Fibroblast of skin of back (primary cell): Measurements from ENCODE around the gene UBE2D2.
A peak's percentile ranks its signal among the peaks of the same experiment; 100 is the strongest.
"Not testable (repeated sequence)": the region's sequence is repeated elsewhere in the genome, so short reads cannot be mapped to it uniquely, and the experiment has no call there.

Source experiments
- DNase-seq: peaks from one replicate; pipeline ENCODE4 v3.0.0-alpha.2; 2013

The UBE2D2 gene

DNA sequence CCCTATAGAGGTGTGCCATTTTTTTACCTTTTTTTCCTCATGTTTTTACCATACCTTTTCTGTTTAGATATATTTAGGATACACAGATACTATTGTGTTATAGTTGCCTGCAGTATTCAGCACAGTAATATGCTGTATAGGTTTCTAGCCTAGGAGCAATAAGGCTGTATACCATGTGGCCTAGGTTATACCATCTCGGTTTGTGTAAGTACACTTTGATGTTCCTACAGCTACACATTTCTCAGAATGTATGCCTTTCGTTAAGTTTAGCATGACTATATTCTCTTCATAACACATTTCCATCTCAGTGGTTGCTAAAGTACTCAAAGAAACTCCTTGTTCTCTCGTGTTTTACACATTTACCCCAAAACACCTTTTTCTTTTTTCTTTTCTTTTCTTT is 23.0 kb downstream of the UBE2D2 start:
- no peak for DNase-seq

DNA sequence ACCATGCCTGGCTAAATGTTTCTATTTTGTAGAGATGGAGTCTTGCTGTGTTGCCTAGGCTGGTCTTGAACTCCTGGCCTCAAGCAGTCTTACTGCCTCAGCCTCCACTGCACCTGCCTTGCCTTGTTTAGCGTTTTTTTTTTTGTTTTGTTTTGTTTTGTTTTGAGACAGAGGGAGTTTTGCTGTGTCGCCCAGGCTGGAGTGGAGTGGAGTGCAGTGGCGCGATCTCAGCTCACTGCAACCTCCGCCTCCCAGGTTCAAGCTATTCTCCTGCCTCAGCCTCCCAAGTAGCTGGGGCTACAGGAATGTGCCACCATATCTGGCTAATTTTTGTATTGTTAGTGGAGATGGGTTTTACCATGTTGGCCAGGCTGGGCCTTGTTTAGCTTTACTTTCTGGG is 27.0 kb downstream of the UBE2D2 start:
- DNase-seq = not testable (repeated sequence)

DNA sequence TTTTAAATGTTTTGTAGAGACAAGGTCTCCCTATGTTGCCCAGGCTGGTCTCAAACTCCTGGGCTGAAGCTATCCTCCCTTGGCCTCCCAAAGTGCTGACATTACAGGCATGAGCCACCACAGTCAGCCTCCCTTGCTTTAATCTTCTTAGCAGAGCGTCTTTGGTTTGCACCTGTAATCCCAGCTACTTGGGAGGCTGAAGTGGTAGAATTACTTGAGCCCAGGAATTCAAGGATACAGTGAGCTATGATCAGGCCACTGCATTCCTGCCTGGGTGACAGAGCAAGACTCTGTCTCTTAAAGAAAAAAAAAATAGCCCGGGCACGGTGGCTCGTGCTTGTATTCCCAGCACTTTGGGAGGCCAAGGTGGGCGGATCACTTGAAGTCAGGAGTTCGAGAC is 27.8 kb downstream of the UBE2D2 start:
- DNase-seq = no peak

DNA sequence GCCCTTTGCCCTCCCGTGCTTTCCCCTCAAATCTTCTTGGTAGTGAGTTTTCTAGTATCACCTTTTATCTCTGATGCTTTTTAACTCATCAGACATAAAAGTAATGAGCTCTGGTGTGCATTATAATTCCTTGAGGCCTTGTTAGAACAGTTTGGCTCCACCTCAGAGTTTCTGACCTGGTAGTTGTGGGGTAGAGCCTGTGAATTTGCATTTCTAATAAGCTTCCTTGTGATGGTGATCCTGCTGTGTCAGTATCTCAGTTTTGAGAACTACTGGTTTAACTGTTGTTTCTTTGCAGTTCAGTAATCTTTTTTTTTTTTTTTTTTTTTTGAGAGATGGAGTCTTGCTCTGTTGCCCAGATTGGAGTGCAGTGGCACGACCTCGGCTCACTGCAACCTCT is 31.1 kb downstream of the UBE2D2 start:
- DNase-seq = no peak

DNA sequence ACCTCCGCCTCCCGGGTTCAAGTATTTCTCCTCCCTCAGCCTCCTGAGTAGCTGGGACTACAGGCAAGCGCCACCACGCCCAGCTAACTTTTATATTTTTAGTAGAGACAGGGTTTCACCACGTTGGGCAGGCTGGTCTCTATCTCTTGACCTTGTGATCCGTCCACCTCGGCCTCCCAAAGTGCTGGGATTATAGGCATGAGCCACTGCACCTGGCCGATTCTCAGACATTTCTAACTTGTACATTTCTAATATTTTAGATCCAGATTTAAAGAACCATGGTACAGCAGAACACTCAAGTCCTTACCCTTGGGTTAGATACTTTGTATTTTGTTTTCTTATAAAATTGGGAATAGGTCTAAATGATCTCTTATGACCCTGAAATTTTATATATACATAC is 31.9 kb downstream of the UBE2D2 start:
- not testable (repeated sequence) for DNase-seq

DNA sequence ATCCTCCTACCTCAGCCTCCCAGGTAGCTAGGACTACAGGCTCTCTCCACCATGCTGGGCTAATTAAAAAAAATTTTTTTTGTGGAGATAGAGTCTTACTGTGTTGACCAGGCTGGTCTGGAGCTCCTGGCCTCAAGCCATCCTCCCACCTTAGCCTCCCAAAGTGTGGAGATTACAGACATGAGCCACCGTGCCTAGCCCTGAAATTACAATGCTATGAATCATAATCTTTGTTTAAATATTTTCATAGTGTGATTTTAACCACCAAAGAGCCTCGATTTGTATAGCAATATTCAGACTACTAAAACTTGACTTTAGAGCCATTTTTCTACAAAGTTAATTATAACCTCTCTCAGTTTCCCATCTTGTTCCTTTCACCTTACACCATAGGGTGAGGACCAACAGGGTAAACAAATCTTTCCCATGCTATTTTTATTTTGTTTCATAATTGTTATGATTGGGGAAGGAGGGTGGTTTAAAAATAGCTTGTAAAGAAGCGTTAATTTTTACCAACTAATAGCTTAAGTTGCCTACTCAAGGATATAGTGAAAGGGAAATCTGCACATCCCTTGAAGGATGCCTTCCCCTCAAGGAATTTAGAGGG is 32.7 kb downstream of the UBE2D2 start:
- DNase-seq = peak; percentile 71

DNA sequence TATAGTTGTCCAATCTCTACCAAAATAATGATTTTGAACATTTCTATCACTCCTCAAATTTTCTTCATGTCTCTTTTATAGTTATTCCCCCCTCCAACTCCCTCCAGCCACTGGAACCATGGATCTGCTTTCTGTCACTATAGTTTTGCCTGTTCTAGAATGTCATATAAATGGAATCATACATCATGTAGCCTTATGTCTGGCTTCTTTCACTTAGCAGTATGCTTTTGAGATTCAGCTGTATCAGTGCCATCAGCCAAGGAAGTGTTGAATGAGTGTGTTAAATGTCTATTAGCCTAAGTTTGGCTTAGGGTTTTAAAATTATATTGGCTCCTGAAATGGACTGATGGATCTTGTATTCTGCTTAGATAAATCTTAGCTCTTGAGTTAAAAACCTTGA is 36.0 kb downstream of the UBE2D2 start:
- DNase-seq = no peak

DNA sequence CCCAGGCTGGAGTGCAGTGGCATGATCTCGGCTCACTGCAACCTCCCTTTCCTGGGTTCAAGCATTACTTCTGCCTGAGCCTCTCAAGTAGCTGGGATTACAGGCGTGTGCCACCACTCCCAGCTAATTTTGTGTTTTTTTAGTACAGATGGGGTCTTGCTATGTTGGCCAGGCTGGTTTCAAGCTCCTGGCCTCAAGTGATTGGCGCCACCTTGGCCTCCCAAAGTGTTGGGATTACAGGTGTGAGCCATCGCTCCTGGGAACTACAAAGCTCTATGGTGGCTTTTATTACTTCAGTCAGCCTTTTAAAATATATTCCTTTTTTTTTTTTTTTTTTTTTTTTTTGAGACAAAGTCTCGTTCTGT is 37.4 kb downstream of the UBE2D2 start:
- not testable (repeated sequence) for DNase-seq

DNA sequence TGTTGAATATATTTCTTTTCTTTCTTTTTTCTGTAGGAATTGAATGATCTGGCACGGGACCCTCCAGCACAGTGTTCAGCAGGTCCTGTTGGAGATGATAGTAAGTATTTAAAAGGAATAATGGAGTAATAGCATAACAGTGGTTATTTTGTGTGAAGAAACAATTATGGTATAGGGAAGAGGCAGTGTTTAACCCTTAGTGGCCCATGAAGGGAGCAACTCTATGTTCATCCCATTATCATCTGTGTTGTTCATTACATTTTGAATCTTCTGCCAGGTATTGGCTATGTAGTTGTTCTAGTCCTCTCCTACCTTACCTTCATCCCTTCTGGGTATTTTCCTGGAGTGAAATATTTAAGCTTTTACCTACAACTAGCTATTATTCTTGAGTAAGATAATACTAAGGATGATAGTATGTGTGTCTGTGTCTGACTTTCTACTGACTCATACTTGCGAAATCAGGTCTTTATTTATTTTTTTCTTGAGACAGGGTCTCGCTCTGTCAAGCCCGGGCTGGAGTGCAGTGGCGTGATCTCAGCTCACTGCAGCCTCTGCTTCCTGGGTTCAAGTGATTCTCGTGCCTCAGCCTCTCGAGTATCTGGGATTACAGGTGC is 39.3 kb downstream of the UBE2D2 start:
- peak; percentile 49 for DNase-seq

DNA sequence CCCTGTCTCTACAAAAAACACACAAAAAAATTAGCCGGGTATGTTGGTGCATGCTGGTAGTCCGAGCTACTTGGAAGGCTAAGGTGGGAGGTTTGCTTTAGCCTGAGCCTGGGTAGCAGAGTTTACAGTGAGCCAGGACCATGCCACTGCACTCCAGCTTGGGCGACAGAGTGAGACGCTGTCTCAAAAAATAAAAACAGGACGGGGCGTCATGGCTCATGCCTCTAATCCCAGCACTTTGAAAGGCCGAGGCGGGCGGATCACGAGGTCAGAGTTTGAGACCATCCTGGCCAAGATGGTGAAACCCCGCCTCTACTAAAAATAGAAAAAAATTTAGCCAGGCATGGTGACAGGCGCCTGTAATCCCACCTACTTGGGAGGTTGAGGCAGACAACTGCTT is 40.3 kb downstream of the UBE2D2 start:
- no peak for DNase-seq

DNA sequence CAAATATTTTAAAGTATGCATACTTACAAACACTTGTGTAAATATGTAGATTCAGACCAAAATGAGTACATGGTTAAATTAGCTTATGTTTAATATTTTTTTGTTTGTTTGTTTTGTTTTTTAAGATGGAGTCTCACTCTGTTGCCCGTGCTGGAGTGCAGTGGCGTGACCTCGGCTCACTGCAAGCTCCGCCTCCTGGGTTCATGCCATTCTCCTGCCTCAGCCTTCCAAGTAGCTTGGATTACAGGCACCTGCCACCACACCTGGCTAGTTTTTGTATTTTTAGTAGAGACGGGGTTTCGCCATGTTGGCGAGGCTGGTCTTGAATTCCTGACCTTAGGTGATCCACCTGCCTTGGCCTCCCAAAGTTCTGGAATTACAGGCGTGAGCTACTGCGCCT is 40.8 kb downstream of the UBE2D2 start:
- DNase-seq = not testable (repeated sequence)

DNA sequence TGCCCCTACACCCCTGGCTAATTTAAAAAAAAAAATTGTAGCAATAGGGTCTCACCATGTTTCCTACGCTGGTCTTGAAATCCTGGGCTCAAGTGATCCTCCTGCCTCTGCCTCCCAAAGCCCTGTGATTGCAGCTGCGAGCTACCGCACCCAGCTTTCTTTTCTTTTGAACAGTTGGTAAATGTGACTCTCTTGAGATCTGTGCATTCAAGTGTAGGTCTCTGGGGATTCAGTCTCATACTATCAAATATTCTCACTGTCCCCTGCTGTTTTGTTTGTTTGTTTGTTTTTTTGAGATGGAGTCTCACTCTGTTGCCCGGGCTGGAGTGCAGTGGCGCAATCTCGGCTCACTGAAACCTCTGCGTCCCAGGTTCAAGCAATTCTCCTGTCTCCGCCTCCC is 44.7 kb downstream of the UBE2D2 start:
- no peak for DNase-seq

DNA sequence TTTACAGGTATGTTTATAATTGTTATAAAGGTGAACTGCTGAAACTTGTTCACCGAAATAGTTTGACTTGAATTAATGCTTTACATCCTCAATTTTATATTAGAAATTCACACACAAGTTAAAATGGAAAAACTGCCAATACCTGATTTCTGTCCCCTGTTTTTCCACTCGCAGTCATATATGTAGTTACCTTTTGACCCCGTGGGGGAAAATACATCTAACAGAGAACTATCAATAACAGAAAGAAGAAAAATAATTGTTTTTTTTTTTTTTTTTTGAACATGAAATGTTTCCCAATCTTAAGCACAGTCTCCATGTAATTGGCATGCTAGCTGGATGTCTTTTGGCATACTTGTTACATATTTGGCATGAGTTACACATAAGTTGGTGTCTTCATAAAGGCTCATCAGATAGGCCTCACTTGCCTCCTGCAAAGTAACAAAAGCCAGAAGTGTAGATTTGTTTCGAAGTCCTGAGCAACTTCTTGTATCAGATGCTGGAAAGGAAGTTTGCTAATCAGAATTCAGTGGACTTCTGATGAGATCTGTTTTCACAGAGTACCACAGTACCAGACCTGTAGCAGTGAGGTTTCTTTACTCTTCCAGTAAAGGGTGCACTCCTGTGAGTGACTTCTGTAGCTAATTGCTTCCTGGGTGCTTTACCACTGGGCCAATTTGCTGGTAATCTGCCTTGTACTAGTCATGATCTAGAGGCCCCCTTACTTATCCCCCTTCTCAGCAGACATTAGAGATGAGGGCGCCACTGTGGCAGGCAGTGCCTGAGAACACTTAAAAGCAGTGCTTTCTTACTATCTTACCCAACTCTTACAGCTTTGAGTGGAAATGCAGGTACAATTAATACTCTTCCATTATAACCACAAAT is 50.8 kb downstream of the UBE2D2 start:
- DNase-seq = no peak

DNA sequence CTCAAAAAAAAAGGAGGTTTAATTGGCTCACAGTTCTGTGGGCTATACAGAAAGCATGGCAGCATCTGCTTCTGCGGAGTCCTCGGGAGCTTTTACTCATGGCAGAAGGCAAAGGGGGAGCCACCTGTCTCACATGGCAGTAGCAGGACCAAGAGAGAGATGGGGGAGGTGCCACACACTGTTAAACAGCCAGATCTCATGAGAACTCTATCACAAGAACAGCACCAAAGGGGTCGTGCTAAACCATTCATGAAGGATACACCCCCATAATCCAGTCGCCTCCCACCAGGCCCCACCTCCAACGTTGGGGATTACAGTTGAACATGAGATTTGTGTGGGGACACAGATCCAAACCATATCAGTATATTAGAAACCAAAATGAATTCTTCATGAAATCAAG is 58.7 kb downstream of the UBE2D2 start:
- DNase-seq = no peak

DNA sequence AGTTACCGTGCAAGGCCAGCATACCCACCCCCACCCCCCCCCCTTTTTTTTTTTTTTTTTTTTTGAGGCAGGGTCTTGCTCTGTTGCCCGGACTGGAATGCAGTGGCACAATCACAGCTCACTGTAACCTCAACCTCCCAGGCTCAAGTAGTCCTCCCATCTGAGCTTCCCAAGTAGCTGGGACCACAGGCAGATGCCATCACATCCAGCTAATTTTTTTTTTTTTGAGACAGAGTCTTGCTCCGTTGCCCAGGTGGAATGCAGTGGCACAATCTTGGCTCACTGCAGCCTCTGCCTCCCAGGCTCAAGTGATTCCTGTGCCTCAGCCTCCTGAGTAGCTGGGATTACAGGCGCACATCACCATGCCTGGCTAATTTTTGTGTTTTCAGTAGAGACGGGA is 64.3 kb downstream of the UBE2D2 start:
- DNase-seq = not testable (repeated sequence)

DNA sequence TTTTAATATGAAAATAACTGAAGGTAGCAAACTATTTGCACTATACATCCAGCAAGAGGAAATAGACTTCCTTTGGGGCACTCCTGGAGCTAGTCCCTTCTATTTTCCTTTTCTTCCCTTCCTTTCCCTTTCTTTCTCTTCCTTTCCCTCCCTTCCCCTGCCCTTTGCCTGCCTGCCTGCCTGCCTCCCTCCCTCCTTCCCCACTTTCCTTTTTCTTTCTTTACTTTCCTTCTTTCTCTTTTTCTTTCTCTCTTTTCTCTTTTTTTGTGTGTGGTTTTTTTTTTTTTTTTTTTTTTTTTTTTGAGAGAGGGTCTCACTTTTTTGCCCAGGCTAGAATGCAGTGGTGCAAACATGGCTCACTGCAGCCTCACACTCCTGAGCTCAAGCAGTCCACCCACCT is 69.7 kb downstream of the UBE2D2 start:
- DNase-seq = no peak

DNA sequence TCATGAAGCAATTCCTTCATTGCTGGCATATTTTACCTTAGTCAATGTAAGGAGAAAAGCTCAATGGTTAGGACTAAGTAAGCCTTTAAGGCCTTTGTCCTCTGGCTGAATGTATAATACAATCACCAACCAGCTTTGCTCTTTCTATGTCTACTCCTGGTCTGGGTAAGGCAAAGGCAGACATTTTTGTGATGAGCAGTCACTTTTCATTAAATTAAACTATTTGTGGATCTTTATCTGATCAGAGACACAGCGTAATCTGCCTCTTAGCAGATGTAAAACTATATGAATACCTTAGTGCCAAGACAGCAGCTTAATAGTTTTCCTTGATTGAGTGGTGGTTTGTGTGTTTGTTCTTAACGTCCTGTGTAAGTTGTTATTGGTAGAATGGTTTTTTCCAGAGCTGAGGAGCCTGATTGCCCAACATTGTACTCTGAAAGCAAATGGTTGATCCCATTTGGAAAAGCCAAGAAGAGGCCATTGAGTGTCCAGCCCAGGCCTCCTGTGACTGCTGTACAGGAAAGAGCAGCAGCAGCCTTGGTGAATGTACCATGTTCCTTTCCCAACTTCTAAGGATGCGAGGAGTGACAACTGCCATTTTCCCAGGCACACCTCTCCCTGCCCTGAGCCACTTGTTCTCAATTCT is 70.5 kb downstream of the UBE2D2 start:
- DNase-seq = no peak

DNA sequence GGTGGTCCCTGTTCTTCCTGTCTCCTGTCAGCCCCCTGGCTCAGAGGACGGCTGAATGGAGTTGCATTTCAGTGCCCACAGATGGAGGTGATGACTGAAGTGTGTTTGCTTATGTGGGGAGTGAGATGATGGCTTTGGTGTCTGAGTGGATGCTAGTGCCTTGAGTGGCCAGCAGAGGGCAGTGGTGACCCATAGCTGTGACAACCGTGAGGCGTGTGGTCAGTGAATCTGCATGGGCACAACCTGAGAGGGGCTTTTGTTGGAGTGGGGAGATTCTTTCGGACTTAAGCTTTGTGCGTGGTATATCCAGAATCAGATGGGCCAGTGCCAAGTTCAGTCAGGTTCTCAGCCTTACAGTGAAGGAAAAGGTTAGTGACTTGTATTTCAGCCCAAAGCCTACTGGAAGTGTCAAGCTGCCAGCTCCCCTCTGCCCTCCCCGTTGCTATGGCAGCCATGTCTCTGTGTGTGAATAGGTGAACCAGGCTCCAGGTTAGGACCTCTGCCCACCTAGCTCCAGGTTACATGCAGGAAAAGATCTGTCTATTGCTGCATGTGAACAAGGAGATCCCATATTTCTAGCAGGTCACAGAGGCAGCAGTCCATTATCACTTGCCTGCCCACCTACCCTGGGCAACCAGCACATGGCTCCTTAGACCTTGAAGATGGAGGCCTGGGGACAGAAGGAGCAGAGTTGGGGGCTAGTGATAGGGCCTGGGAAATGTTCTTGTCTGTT is 72.3 kb downstream of the UBE2D2 start:
- DNase-seq = peak; percentile 71

DNA sequence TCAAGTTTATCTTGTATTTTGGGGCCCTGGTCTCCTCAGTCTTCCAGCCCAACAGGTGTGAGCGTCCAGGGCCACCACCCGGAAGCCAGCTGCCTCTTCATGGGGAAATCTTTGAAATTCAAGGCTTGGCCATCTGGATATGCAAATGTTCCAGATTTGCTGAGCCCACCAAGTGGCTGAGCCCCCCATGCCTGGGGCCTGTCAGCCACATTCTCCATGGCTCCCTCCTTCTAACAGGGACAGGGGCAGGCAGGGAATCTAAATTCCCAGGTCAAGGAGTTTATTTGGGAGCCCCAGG is 72.8 kb downstream of the UBE2D2 start:
- no peak for DNase-seq

DNA sequence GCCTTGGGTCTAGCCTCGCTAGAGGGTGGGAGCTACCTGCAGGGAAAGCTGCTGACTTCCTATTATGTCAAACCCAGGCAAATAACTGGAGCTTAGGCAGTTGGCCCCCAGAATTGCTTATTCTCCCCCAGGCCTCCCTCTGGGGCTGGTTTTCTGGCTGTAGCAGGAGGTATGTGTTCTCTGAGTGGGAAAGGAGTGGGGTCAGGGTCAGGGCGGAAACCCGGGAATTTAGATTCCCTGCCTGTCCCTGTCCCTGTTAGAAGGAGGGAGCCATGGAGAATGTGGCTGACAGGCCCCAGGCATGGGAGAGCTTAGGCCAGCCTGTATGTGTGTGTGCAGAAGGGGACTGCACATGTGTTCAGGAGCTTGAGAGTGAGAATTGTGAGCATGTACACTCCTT is 73.4 kb downstream of the UBE2D2 start:
- DNase-seq = no peak

DNA sequence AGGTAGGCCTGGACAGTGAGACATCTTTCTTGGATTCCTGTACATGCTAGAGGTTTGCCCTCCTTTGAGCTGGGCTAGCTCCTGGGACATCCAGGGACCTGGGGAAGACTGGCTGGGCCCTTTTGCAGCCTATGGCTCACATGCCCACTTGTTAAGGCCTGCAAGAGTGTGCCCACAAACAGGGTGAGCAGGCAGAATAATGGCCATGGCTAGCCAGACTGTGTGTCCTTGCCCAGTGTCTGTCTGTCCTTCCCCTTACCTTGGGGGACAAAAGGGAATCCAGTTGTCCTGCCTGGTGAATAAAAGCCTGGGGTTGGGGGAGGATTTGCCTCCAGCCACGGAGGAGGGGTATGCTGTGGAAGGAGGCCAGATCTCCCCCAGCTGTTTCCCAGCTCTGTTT is 74.1 kb downstream of the UBE2D2 start:
- DNase-seq = no peak

DNA sequence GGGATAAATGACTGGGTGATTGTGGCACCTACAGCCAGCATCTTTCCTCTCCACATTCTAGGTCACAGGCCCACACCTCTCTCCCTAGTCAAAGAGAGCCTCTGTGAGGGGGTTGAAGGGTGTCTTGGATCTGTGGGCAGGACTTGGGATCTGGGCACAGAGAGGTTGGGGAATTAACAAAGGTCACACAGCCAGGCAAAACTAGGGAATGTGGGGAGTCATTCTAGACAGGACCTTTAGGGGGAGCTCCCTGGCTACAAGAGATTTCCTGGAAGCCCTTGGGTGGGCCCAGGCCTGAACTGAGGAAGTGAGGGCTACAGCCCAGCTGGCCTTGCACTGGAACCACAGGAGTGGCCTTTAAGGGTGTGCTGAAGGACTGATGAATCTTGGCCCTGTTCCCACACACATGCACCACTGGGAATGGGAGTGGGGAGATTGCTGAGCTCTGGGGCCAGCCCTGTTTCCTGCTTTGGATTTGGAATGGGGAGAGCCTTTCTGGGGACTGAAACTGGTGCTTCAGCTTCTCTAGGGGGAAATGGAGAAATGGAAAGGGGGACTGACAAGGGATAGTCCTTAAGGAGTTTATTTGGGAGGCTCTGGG is 74.6 kb downstream of the UBE2D2 start:
- DNase-seq = peak; percentile 93
